ACHN (cell line): ENCODE measurements around the gene SOX15.
"Not testable (repeated sequence)": the region's sequence is repeated elsewhere in the genome, so short reads cannot be mapped to it uniquely, and the experiment has no call there.

ENCODE experiments used
- DNase-seq: peaks from one replicate; pipeline ENCODE4 v3.0.0-alpha.2; 2015
- in situ Hi-C: cut with HindIII; loops from 2 replicates; pipeline ENCODE4 v1.10.0; 2017; ENCODE audit warnings: low sequenced_read_pairs, low pct_ligation_motif_present, low pct_unique_long_range_greater_than_20kb

The SOX15 gene

GRCh38 chr17:7613769-7614424 lies 24.0 kb upstream of the SOX15 start:
- DNase-seq = peak; percentile 50
- in situ Hi-C loops = no loop called here

DNA sequence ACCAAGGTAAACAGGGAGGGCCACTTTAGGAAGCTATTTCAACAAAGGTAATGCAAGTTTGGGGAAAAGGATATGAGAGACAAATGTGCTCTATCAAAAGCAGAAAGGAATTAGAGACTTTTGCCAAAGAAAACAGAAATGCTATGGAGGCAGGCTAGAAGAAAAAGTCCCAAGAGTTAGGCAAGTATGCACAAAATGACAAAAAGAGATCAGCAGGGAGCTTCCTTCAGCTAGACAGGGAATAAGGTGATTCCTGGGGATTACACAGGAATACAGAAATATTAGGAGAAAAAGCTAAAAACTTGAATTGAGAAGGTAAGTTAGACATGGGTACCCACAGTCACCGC lies 22.4 kb upstream of the SOX15 start:
- in situ Hi-C loops = no loop called here
- no peak for DNase-seq

DNA sequence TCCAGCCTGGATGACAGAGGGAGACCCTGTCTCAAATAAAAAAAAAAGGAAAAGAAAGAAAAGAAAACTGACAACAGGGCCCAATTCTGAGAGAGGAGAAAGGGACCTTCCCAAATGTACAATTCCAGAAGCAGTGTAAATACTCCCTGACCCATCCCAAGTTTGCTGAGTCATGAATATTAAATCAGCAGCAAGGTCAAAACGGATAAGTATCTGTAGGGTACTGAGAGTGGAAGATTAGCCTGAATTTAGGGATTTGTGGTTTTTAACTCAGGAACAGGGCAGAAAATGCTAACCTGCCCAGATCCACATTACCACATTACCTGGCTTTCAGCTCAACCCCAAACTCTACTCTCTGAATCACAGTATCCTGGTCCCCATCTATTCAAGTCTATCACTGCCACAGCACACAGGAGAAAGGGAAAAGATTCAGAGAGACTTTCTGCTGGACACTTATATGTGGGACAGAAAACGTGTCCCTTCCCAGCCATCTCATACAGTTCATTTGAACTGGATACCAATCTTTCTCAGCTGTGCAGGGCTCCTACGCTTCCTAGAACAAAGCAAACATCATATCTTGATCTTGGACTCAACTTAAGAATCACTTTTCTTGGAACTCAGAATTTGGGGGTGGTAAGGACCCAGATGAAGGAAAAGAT lies 21.9 kb upstream of the SOX15 start:
- in situ Hi-C loops = no loop called here
- DNase-seq = no peak

DNA sequence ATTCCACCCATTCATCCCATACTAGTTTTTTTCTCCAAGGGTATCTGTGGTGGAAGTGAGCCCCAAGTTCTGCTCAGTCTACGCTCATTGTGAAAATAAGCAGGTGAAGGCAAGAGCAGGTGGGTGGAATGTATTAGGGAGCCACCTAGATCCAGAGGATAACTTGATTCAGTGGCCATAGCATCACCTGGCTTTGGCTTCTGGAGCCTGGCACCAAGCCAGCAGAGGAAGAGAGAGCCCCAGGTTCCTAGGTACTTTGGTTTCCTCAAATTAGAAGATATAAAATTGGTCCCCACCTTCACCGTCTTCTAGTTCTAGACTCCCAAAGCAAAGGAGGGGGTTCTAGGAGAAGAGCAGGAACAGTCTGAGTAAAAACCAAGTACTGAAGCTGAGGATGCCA lies 20.7 kb upstream of the SOX15 start:
- in situ Hi-C loops = no loop called here
- DNase-seq = no peak

DNA sequence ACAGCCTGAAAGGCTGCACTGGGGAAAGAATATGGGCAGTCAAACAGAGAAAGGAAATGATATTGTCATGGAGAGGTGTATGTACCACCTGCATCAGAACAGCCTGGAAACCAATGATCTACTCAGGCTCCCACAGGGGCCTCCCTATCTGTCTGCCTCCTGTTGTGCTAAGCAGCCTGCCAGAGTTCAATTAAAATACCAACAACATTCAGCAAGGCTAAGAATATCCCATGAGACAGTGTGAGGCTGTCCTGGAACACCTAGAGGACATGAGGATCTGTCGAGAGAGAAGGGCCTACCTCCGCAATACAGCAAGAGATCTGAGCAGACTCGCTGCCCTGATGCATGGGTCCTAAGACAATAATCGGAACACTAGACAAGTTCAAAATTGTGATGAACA lies 16.4 kb upstream of the SOX15 start:
- in situ Hi-C loops = no loop called here
- no peak for DNase-seq

DNA sequence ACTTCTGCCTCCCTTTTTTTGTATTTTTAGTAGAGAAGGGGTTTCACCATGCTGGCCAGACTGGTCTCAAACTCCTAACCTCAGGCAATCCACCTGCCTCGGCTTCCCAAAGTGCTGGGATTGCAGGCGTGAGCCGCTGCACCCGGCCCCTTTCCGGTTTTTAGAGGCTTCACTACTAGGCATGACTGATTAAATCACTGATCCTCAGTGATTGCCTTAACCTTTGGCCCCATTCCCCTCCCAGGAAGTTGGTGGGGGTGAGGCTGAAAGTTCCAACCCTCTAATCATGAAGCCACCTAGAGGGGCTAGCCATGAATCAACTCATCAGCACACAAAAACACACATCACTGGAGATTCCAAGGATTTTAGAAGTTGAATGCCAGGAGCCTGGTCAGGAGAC lies 7.7 kb upstream of the SOX15 start:
- DNase-seq, in situ Hi-C loops: not testable (repeated sequence)

DNA sequence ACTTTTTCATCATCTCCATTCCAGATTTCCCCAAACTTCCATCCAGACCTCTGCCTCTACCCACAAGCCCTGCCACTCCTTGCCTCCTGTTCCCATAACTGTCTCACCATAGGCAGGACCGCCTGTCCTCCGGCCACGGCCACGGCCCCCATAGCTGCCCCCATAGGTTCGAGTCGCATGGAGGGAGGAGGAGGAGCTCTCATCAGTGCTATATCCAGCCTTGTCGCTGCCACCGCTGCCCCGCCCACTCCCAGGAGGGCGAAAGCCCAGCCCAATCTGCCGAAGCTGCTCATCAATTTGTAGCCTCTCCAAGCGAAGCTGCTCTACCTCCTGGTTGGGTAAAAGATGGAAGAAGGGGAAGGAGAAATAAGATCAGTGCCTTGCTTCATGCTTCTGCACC lies 3.4 kb upstream of the SOX15 start:
- DNase-seq = no peak
- in situ Hi-C loops = no loop called here

- DNase-seq = no peak
- in situ Hi-C loops = no loop called here
These were observed 2.6 kb upstream of the SOX15 start for GRCh38 chr17:7592422-7593021.

DNA sequence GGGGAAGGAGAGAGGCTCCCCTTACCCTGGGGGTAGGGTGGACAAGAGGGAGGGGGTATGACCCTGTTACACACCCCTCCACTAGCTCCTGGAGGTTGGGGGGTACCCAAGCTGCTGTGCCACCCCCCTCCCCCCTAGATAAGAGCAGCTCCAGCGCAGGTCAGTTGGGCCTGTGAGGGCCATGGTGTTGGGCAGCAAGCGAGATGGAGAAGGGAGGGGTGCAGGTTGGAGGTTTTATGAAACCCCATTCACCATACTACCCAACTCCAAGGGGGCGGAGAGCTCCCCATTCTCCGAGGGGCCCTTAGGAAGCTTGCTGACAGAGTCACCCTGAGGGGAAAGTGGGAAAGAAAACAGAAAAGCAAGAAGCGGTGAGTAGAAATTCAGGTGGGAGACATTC lies 1.7 kb upstream of the SOX15 start:
- in situ Hi-C loops = no loop called here
- no peak for DNase-seq

DNA sequence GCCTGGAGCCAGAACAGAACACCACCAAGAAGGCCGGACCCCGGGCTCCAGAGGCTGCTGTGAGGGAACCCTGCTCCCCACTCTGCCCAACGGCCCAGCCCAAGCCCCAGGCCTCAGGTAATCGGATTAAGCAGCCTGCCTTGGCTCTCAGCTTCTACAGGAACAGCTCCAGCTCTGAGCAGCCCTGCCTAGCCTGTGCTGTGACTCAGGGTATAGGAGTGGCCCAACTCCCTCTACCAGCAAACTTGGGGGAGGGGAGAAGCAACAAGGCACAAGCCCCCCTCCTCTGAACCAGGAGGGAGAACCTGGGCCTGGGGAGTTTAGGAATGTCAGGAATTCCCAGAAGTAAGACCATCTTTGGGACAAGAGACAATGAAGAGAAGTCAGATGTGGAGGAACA lies 849 bp upstream of the SOX15 start:
- in situ Hi-C loops = no loop called here
- DNase-seq = peak; percentile 68

DNA sequence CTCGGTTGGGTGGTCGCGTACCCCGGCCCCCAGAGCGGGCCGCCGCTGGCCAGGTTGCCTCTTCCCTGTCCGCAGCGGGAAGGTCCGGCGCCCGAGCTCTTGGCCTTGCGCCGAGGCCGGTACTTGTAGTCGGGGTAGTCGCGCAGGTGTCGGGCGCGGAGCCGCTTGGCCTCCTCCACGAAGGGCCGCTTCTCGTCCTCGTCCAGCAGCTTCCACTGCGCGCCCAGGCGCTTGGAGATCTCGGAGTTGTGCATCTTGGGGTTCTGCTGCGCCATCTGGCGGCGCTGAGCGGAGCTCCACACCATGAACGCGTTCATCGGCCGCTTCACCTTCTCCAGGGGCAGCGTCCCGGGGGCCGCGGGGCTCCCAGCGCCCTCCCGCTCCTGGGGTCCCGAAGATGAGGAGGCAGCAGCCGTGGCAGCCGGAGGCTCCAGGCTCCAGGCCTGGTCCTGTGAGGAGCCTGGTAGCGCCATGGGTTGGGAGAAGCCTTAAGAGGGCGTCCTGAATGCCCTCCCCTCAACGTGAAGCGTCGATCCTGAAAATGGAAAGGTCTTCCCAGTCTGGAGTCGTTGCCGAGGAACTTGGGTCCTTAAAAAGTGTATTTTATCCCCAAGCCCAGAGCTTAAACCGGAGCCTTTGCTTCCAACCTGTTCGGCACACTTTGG lies 558 bp downstream of the SOX15 start:
- peak; percentile 85 for DNase-seq
- in situ Hi-C loops = no loop called here

DNA sequence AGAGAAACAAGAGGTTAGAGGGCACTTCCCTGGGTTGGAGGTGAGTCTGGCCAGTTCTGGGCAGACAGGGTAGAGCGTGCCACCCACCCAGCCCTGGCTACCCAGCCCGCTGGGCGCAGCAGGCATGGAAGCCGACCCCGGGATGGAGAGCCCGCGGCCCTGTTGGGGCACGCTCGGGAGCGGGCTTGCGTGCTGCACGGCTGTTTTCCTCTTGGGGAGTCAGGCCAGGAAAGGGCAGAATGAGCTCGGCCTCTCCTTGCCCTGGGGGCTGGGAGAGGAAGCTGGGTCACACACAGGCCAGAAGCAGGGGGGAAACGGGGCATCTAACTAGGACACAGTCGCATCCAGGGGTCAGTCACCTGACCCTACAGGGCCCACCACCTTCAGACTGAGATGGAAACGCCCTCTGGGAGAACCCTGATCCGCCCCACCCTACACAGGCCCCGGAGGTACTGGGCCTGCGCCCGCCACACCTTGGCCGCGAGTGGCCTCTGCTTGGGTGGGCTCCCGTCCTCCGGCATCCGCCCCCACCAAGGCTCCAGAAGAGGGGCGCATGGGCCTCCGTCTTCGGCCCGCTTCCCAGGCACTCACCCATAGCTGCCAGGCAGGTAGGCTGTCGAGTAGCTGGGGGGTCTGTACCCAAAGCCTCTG lies 1.2 kb downstream of the SOX15 start:
- in situ Hi-C loops = no loop called here
- DNase-seq = no peak

DNA sequence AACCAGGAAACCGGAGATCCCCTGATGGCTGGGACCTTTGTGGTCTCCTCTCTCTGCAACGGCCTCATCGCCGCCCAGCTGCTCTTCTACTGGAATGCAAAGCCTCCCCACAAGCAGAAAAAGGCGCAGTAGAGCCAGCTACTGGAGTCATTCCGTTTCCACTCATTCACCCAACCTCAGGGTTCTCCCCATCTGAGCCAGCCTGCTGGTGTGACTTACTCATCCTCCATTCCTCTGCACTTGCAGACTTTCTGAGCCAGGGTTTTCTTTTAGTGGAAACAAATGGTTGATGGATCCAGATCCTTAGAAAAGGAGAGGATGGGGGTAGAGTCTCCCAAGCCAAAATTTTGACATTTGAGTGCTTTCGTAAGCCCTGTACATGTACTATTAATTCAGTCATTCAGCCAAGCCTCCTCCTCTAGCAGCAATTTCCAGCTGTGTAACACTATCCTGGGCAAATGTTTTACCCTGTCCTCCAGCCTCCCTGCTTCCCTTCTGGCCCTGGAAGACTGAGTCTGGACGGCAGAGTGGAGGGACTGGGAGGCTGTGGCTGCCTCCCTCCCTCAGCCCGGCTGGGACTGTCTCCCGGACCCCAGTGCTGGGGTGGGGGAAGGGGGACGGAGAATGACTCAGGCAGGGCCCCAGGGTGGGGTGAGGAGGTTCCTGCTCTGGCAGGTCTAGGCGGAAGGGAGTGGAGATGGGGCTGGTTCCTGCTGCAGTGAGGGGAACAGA lies 2.3 kb downstream of the SOX15 start:
- DNase-seq = peak; percentile 71
- in situ Hi-C loops = no loop called here

- in situ Hi-C loops = no loop called here
- DNase-seq = no peak
These were observed 3.0 kb downstream of the SOX15 start for GRCh38 chr17:7586673-7587419.

DNA sequence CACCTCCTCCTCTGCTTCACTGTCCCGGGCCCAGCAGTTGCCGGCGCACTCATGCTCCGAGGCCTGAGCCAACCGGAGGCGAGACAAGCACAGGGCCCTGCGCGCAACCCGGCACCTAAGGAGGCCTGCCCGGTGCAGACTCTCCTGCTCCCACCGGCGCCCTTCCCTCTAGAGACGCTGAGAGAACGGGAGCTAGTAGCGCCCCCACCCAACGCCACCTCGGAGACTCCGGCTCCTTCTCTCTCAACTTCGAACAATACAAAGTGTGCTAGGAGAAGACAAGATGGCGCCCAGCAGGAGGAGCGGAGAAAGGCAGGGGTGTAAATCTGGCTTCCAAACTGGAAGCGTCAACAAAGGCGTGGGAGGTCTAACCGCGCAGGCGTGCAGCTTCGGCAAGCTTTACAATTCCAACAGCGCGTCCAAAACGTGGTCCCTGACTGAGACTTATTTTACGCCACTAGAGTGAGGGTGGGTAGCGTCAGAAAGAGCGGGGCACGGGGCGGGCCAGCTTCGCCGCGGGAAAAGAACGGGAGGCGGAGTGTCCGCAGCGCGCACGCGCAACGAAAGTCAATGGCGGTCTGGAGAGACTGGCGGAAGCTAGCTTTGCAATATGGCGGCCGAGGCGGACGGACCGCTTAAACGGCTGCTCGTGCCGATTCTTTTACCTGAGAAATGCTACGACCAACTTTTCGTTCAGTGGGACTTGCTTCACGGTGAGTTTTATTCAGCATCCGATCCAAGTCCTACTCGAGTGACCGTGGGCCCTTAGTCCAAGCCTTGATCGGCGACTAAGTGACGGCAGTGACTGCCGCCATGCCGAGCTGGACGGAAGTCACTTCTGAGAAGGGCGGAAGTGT lies 6.4 kb downstream of the SOX15 start, which contains the start of gene MPDU1:
MPDU1 (plus strand) TSS at position 600 of the 857 bp plus-strand sequence; CDS start at position 611, 11 bp downstream.
- peak; percentile 97 for DNase-seq
- in situ Hi-C loops = no loop called here

- no peak for DNase-seq
- in situ Hi-C loops = no loop called here
These were observed 7.3 kb downstream of the SOX15 start for GRCh38 chr17:7582396-7583252.
